GM21786 (cell line): Measurements from ENCODE around the gene PLD4.
"Not testable (repeated sequence)": the region's sequence is repeated elsewhere in the genome, so short reads cannot be mapped to it uniquely, and the experiment has no call there.

Experiments used
- ATAC-seq: cut with Tn5 transposase; IDR thresholded peaks from one replicate; pipeline ENCODE4 v1.9.1; 2021; ENCODE audit not compliant: unreplicated experiment

Gene PLD4

DNA sequence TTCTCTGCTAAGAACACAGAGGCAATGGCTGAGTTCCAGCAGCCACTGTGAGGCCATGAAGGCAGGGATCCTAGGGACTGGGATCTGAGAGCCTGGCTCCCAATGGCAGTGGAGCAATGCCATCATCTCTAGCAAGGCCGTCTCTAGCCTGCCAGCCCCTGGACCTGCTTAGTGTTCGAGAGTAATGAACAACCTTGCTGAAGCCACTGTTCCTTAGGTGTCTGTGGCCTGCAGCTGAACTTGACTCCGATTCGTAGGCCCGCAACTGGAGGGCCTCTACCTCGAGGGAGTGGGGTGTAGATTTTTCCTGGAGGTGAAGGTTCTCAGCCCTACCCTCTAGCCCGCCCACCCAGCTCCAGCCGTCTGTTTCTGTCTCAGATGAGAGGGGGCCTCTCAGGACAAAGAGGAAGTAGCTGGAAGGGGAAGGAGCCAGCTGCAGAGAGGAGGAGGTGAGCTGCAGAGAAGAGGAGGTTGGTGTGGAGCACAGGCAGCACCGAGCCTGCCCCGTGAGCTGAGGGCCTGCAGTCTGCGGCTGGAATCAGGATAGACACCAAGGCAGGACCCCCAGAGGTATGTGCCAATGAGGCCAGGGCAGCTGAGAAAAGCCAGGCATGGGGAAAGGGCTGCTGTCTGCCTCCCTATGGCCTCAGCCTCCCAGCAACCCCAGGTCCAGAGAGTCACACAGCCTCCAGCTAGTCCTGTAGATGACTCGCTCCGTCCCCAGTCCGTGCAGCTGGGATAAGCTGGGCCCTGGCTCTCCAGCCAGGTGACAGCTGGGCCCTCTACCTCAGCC lies at the start of gene PLD4:
PLD4 (plus strand) TSS at position 459 of the 793 bp plus-strand sequence. CDS start 2,262 bp downstream, outside the sequence.
- ATAC-seq: no peak

- no peak for ATAC-seq
These were observed 49.3 kb upstream of the PLD4 start for GRCh38 chr14:104875412-104875751.

DNA sequence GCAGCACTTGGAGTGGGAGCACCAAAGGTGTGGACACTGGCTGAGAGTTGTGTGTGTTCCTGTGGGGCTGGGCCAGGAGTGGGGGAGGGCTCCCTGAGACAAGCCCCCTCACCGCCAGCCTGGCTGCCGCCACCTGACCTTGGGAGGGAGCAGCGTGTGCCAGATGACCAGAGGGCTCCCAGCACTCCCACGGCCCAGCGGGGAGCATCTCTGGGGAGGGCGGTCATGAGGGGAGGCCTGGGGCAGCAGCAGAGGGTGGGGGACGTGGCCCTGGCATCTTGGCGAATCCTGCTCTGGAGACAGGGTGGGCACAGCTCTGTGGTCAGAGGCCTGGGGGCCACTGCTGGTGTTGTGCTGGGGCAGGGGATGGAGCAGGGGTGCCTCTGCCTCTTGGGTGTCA lies 48.9 kb upstream of the PLD4 start:
- ATAC-seq: no peak

- ATAC-seq: no peak
These were observed 48.4 kb upstream of the PLD4 start for GRCh38 chr14:104876251-104876699.

GRCh38 chr14:104877066-104877805 lies 47.4 kb upstream of the PLD4 start:
- ATAC-seq: no peak

DNA sequence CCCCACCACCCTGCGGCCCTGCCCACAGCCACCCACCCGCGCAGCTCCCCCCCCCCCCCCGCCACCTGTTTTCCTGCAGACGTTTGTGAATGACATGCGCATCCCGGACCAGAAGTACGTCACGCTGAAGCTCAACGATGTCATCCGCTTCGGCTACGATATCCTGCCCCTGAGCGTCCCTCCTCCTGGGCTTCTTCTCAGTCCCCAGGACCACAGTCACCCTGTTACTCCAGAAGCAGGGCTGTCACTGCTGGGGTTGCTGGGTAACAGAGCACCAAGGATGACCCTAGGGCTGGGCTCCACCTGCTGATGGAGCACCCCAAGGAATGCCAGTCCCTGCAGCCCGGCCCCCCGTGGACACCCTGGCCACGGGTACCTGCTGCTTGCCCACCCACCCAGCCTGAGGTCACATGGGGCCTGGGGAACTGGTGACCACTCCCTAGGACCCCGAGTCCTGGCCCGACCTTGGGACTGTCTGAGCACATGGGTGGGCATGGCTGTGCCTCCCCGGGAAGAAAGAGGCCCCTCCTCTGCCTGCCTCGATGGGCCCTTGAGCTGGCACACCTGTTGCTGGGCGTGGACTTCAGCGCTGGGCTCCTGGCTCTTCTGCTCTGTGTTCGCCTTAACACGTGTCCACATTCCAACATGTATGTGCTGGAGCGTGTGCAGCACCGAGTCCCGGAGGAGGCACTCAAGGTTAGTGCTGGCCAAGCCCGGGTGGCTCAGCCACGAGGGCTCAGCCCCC lies 46.7 kb upstream of the PLD4 start:
- no peak for ATAC-seq

DNA sequence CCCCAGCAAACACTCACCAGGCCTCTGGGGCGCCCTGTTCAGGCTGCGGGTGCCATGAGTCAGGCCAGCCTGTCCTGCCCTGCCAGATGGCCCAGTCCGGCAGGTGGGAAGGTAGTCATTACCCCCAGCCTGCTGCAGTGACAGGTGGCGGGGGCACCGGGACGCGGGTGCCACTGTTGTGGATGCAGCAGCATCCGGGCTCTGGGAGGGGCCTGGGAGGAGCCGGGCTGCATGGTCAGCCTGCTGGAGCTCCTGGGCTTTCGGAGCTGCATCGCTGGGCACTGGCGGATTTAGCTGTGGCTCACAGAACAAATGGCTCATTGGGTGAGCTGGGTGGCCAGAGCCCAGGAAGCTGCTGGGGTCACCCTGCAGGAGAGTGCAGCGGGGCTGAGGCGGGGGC lies 46.1 kb upstream of the PLD4 start:
- no peak for ATAC-seq

DNA sequence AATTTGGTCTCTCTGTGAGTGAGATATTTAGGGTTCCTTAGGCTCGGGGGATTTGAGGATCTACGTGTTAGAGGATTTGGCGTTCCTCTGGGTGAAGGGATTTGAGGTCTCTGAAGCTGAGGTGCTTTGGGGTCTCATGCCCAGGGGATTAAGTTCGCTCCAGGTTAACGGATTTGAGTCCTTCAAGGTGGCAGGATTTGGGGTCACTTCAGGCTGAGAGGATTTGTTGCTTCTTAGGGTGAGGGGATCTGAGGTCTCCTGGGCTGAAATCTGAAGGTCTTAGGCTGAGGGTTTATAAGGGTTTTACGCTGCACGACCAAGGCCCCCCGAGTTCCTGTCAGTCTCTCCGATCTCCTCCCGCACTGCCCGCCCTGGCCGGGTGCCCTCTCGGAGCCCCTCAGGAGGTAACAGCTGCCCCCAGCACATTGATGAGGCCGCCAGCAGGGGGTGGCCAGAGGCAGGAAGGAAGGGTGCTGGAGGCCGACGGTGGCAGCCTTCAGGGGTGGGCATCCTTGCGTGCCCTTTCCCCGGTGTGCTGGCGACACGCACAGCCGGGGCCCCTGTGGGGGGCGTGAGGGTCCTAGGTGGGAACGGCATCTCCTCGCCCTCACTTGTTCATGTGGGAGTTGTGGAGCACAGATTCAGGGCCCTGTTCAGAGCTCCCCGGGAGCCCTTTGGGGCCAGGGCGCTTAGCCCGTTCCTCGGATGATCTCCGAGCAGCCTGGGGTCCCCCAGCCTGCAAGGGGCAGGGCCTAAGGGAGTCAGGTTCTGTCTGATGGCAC lies 45.3 kb upstream of the PLD4 start:
- no peak for ATAC-seq

- no peak for ATAC-seq
These were observed 44.6 kb upstream of the PLD4 start for GRCh38 chr14:104879983-104880565.

- no peak for ATAC-seq
These were observed 44.0 kb upstream of the PLD4 start for GRCh38 chr14:104880584-104881210.

- ATAC-seq: no peak
These were observed 43.2 kb upstream of the PLD4 start for GRCh38 chr14:104881369-104881979.

- ATAC-seq: no peak
These were observed 42.2 kb upstream of the PLD4 start for GRCh38 chr14:104882325-104882973.

DNA sequence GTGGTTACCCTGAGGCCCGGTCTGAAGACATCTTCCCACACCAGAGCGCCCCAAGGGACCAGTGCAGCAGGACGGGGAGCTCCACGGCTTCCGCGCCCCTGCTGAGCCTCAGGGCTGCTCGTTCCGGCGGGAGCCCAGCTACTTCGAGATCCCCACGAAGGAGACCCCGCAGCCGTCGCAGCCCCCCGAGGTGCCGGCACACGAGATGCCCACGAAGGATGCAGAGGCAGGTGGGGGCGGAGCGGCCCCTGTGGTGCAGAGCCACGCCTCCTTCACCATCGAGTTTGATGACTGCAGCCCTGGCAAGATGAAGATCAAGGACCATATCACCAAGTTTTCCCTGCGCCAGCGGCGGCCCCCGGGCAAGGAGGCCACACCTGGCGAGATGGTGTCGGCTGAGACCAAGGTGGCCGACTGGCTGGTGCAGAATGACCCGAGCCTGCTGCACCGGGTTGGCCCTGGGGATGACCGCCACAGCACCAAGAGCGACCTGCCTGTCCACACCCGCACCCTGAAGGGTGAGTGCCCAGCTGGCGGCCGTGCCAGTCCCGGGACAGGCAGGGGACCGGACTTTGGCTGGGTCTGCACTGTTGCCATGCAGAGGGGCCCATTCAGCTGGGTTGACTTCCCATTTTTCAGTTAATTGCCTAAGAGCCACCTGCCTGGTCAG lies 41.6 kb upstream of the PLD4 start:
- ATAC-seq: no peak

GRCh38 chr14:104883681-104884361 lies 40.9 kb upstream of the PLD4 start:
- ATAC-seq: no peak

GRCh38 chr14:104884381-104884780 lies 40.3 kb upstream of the PLD4 start:
- not testable (repeated sequence) for ATAC-seq

DNA sequence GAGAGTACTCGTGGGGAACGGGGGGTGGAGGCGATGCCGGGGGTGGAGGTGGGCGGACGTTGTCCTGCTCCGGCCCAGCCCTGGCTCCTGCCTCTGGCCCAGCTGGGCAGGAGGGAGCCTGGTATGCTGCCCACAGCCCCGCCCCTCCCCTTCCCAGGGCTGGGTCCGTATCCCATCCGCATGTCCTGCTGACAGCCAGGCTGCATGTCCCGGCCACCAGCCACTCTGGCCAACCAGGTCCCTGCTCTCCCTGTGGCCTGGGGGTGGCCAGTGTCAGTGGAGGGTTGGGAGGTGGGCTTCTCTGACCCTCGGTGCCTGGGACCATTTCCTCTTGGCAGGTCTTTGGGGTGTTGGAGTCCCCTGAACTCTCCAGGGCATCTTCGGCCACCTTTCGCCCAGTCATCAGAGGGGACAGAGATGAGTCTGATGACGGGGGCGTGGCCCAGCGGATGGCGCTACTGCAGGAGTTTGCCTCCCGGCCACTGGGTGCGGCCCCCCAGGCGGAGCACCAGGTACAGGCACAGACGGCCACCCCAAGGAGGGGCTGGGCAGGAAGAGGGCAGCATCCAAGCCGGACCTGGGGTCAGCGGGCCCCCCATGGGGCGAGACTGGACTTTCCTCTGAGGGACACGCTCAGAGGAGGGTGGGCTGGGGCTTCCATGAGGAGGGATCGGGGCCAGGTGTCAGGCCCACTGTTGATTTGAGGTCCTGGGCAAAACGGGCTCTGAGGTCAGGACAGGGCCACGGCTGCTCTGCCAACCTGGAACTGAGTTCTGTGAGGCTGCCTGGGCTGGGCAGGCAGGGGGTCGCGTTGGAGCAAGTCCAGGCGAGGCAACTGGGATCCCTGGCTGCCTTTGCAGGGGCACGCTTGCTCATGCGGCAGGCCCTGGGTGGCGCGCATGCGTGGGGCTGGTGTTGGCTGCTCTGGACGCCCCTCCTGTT lies 39.4 kb upstream of the PLD4 start:
- no peak for ATAC-seq
